ENCODE data around the gene VAMP1. TPM values are rescaled to one million over a fixed set of nuclear protein-coding genes. Genes with fewer than 3 reads are reported as not detected.
A peak's percentile ranks its signal among the peaks of the same experiment; 100 is the strongest.

VAMP1 gene
- total and polyA plus RNA-seq, 4 donors, result 4.7 to 14.1 (median 6.3) TPM

DNA sequence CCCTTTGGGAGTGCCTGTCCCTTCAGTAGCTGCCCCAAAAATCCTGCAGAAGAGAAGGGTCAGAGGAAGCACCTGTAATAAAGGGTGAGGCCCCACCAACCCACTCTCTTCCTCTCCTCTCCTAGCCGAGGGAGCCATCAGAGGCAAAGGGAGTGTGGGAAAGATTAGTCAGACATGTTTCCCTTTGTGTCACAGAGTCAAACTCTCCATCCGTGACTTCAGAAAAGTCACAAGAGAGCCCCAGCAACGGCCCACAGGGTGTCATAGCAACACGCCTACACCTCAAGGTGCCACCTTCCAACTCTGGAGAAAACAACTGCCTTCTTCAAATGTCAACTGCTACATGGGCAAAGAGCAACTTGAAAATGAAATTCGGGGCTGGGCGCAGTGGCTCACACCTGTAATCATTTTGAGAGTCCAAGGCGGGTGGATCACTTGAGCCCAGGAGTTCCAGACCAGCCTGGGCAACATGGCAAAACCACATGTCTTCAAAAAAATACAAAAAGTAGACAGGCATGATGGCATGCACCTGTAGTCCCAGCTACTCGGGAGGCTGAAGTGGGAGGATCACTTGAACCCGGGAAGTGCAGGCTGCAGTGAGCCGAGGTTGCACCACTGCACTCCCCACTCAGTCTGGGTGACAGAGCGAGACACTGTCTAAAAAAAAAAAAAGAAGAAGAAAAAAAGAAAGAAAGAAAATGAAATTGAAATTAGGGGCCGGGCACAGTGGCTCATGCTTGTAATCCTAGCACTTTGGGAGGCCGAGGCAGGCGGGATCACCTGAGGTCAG is 43.4 kb downstream of the VAMP1 start:
- no peak overlapping the region for H3K27ac ChIP-seq (ENCODE audit: low read depth in 1 of 2, low read length in 1 of 2)
- WGBS, 2 donors, result 72 to 76% methylated on average over 14 of the region's 14 CpGs
- ATAC-seq (ENCODE audit: insufficient read depth, low FRiP score), result no peak

GRCh38 chr12:6425590-6426531 is 44.6 kb downstream of the VAMP1 start:
- peaks cover 0 to 6% (median 3%) of the 10 kb centered on the region in 5 donors for H3K4me1 ChIP-seq (ENCODE audit: control insufficient read depth in 5 of 5, insufficient read depth in 5 of 5, low read length in 5 of 5)
- H3K9me3 ChIP-seq (ENCODE audit: control insufficient read depth in 4 of 4, insufficient read depth in 3 of 4, low read length in 3 of 4), result no peaks in the 10 kb centered on the region
- DNase-seq (peak in 1 of 3 donors; percentile 22), ATAC-seq (ENCODE audit: insufficient read depth, low FRiP score) (no peak)
- H3K27ac ChIP-seq (ENCODE audit: low read depth in 1 of 2, low read length in 1 of 2), result no peak overlapping the region
- H3K9ac ChIP-seq (ENCODE audit: insufficient read depth in 1 of 2, low read length in 2 of 2), result no peak overlapping the region
- WGBS, 2 donors, result 68 to 80% methylated on average over 23 of the region's 23 CpGs
- no peaks in the 10 kb centered on the region for H3K36me3 ChIP-seq (ENCODE audit: control insufficient read depth in 4 of 4, insufficient read depth in 4 of 4, low read length in 4 of 4)
- no peak for TF ChIP-seq CTCF (IDR thresholded peaks at IDR 0.05; ENCODE audit: control extremely low read depth, extremely low read depth)
- no peaks in the 10 kb centered on the region for H3K27me3 ChIP-seq (ENCODE audit: control insufficient read depth in 3 of 3, insufficient read depth in 3 of 3, low read length in 2 of 3)
- no peak overlapping the region for H3K4me3 ChIP-seq

More for the DNA sequence above, 43.4 kb downstream of the VAMP1 start:
- Histone ChIP-seq H3K9me3 (ENCODE audit: control insufficient read depth in 4 of 4, insufficient read depth in 3 of 4, low read length in 3 of 4) (no peaks in the 10 kb centered on the region), H3K4me1 (ENCODE audit: control insufficient read depth in 5 of 5, insufficient read depth in 5 of 5, low read length in 5 of 5) (peaks cover 0 to 9% (median 3%) of the 10 kb centered on the region in 5 donors), H3K9ac (ENCODE audit: insufficient read depth in 1 of 2, low read length in 2 of 2) (no peak overlapping the region), H3K4me3 (no peak overlapping the region), H3K27me3 (ENCODE audit: control insufficient read depth in 3 of 3, insufficient read depth in 3 of 3, low read length in 2 of 3) (no peaks in the 10 kb centered on the region), H3K36me3 (ENCODE audit: control insufficient read depth in 4 of 4, insufficient read depth in 4 of 4, low read length in 4 of 4) (no peaks in the 10 kb centered on the region)
- no peak for DNase-seq
- no peak for TF ChIP-seq CTCF (IDR thresholded peaks at IDR 0.05; ENCODE audit: control extremely low read depth, extremely low read depth)

DNA sequence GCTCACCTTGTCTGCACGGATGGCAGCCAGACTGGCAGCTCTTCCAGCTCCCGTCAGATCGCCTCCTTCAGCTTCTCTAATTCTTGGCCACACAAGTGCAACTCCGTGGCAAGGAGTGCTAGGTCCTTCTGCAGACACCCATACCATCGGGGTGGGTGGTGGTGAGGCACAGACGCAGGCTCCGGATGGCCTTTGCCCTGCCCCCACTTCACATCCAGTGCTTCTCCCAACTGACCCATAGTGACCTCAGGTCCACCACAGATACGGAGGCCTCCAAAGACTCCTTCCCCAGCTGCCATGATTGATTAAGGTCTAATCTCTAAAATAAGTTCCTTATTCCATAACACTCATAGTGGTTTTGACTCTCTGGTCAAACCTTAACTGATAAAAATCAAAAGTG is 45.6 kb downstream of the VAMP1 start:
- 73 to 85% methylated on average over 8 of the region's 8 CpGs for WGBS, 2 donors
- DNase-seq (no peak), ATAC-seq (ENCODE audit: insufficient read depth, low FRiP score) (no peak)
- Histone ChIP-seq H3K9me3 (ENCODE audit: control insufficient read depth in 4 of 4, insufficient read depth in 3 of 4, low read length in 3 of 4) (no peaks in the 10 kb centered on the region), H3K9ac (ENCODE audit: insufficient read depth in 1 of 2, low read length in 2 of 2) (no peak overlapping the region), H3K4me1 (ENCODE audit: control insufficient read depth in 5 of 5, insufficient read depth in 5 of 5, low read length in 5 of 5) (peaks cover 0 to 3% (median 0%) of the 10 kb centered on the region in 5 donors), H3K27ac (ENCODE audit: low read depth in 1 of 2, low read length in 1 of 2) (no peak overlapping the region), H3K4me3 (no peak overlapping the region), H3K27me3 (ENCODE audit: control insufficient read depth in 3 of 3, insufficient read depth in 3 of 3, low read length in 2 of 3) (no peaks in the 10 kb centered on the region), H3K36me3 (ENCODE audit: control insufficient read depth in 4 of 4, insufficient read depth in 4 of 4, low read length in 4 of 4) (no peaks in the 10 kb centered on the region)
- no peak for TF ChIP-seq CTCF (IDR thresholded peaks at IDR 0.05; ENCODE audit: control extremely low read depth, extremely low read depth)
